Measurements from ENCODE around the gene RPS14.

Gene RPS14

GRCh38 chr5:150409638-150410523, 39.7 kb downstream of the RPS14 start:
- in situ Hi-C loops (cut with HindIII; ENCODE audit: low sequenced_read_pairs): no loop called here
- no peak overlapping the region for H3K4me3 ChIP-seq (ENCODE audit: low read depth, low read length)

GRCh38 chr5:150408231-150408943, 41.2 kb downstream of the RPS14 start:
- TF ChIP-seq CTCF (IDR thresholded peaks at IDR 0.05; ENCODE audit: low read depth, low read length): no peak
- no peak overlapping the region for H3K4me3 ChIP-seq (ENCODE audit: low read depth, low read length)
- in situ Hi-C loops (cut with HindIII; ENCODE audit: low sequenced_read_pairs): no loop called here
- DNase-seq (ENCODE audit: low read depth, low spot score): no peak

More at GRCh38 chr5:150409638-150410523, 39.7 kb downstream of the RPS14 start:
- peak; percentile 83 for DNase-seq (ENCODE audit: low read depth, low spot score)
- TF ChIP-seq CTCF (IDR thresholded peaks at IDR 0.05; ENCODE audit: low read depth, low read length): no peak

- no peak for TF ChIP-seq CTCF (IDR thresholded peaks at IDR 0.05; ENCODE audit: low read depth, low read length)
- no peak overlapping the region for H3K4me3 ChIP-seq (ENCODE audit: low read depth, low read length)
- no peak for DNase-seq (ENCODE audit: low read depth, low spot score)
- in situ Hi-C loops (cut with HindIII; ENCODE audit: low sequenced_read_pairs): no loop called here
These were observed 42.3 kb downstream of the RPS14 start for GRCh38 chr5:150407096-150407720.

- no peak for TF ChIP-seq CTCF (IDR thresholded peaks at IDR 0.05; ENCODE audit: low read depth, low read length)
- in situ Hi-C loops (cut with HindIII; ENCODE audit: low sequenced_read_pairs): no loop called here
- no peak overlapping the region for H3K4me3 ChIP-seq (ENCODE audit: low read depth, low read length)
- DNase-seq (ENCODE audit: low read depth, low spot score): no peak
These were observed 42.8 kb downstream of the RPS14 start for GRCh38 chr5:150406723-150407095.

GRCh38 chr5:150406103-150406722, 43.3 kb downstream of the RPS14 start:
- no peak for DNase-seq (ENCODE audit: low read depth, low spot score)
- in situ Hi-C loops (cut with HindIII; ENCODE audit: low sequenced_read_pairs): no loop called here
- TF ChIP-seq CTCF (IDR thresholded peaks at IDR 0.05; ENCODE audit: low read depth, low read length): no peak
- H3K4me3 ChIP-seq (ENCODE audit: low read depth, low read length): no peak overlapping the region
